H9 (cell line): ENCODE results near the gene PDE7B. TPM values are rescaled to one million over a fixed set of nuclear protein-coding genes. Genes with fewer than 3 reads are reported as not detected.

Experiments
- DNase-seq: peaks from one replicate; pipeline ENCODE4 v3.0.0-alpha.2; 2017
- H2AFZ ChIP-seq: one replicate; pipeline ENCODE4 v1.6.1; 2013; ENCODE audit warnings: mild to moderate bottlenecking, low read length, control low read depth, moderate library complexity
- H2AK5ac ChIP-seq: 2 replicates; pipeline ENCODE4 v1.6.1; 2013; ENCODE audit warnings: low read length, control low read depth, mixed read lengths; ENCODE audit not compliant: insufficient read length
- H2BK120ac ChIP-seq: one replicate; pipeline ENCODE4 v1.6.1; 2013; ENCODE audit warnings: low read depth, mild to moderate bottlenecking, low read length, control low read depth, inconsistent platforms; ENCODE audit not compliant: poor library complexity, severe bottlenecking
- H2BK12ac ChIP-seq: 2 replicates; pipeline ENCODE4 v1.6.1; 2013; ENCODE audit warnings: low read length, control low read depth, mixed read lengths, low read depth; ENCODE audit not compliant: insufficient read length
- H2BK15ac ChIP-seq: 2 replicates; pipeline ENCODE4 v1.6.1; 2013; ENCODE audit warnings: low read depth, low read length, control low read depth
- H2BK20ac ChIP-seq: one replicate; pipeline ENCODE4 v1.6.1; 2013; ENCODE audit warnings: low read depth, mild to moderate bottlenecking, low read length, control low read depth, inconsistent platforms; ENCODE audit not compliant: poor library complexity, severe bottlenecking
- H2BK5ac ChIP-seq: 2 replicates; pipeline ENCODE4 v1.6.1; 2013; ENCODE audit warnings: low read length, control low read depth, mixed read lengths; ENCODE audit not compliant: insufficient read length
- H3K14ac ChIP-seq: 2 replicates; pipeline ENCODE4 v1.6.1; 2013; ENCODE audit warnings: low read length, control low read depth; ENCODE audit not compliant: insufficient read depth
- H3K18ac ChIP-seq: 2 replicates; pipeline ENCODE4 v1.6.1; 2013; ENCODE audit warnings: low read depth, mild to moderate bottlenecking, mixed read lengths, low read length, control low read depth; ENCODE audit not compliant: insufficient read length
- H3K23ac ChIP-seq: 2 replicates; pipeline ENCODE4 v1.6.1; 2013; ENCODE audit warnings: low read length, control low read depth, mixed read lengths, low read depth; ENCODE audit not compliant: insufficient read length
- H3K23me2 ChIP-seq: 2 replicates; pipeline ENCODE4 v1.6.1; 2013; ENCODE audit warnings: low read depth, mild to moderate bottlenecking, mixed read lengths, low read length, control low read depth; ENCODE audit not compliant: insufficient read length, poor library complexity, severe bottlenecking
- H3K27ac ChIP-seq: 2 replicates; pipeline ENCODE4 v1.5.1; 2013; ENCODE audit warnings: low read length, control low read depth, mixed read lengths, low read depth; ENCODE audit not compliant: insufficient read length
- H3K27me3 ChIP-seq: 2 replicates; pipeline ENCODE4 v1.6.1; 2013; ENCODE audit warnings: low read length, control low read depth, inconsistent platforms; ENCODE audit not compliant: insufficient read depth
- H3K4ac ChIP-seq: 2 replicates; pipeline ENCODE4 v1.6.1; 2013; ENCODE audit warnings: low read depth, mild to moderate bottlenecking, control low read depth, inconsistent platforms, low read length, moderate library complexity
- H3K4me1 ChIP-seq: 2 replicates; pipeline ENCODE4 v1.6.1; 2013; ENCODE audit warnings: low read length, control low read depth, inconsistent platforms; ENCODE audit not compliant: insufficient read depth
- H3K4me2 ChIP-seq: 2 replicates; pipeline ENCODE4 v1.6.1; 2013; ENCODE audit warnings: low read length, control low read depth, mixed read lengths; ENCODE audit not compliant: insufficient read length, insufficient read depth
- H3K56ac ChIP-seq: 2 replicates; pipeline ENCODE4 v1.6.1; 2013; ENCODE audit warnings: low read depth, mild to moderate bottlenecking, mixed read lengths, low read length, control low read depth; ENCODE audit not compliant: insufficient read length
- H3K79me1 ChIP-seq: 2 replicates; pipeline ENCODE4 v1.6.1; 2013; ENCODE audit warnings: low read depth, mild to moderate bottlenecking, moderate library complexity, low read length, control low read depth, inconsistent platforms; ENCODE audit not compliant: insufficient read depth, poor library complexity, severe bottlenecking
- H3K79me2 ChIP-seq: 2 replicates; pipeline ENCODE4 v1.6.1; 2013; ENCODE audit warnings: low read length, control low read depth, inconsistent platforms; ENCODE audit not compliant: insufficient read depth
- H3K9ac ChIP-seq: 2 replicates; pipeline ENCODE4 v1.6.1; 2013; ENCODE audit warnings: low read length, control low read depth, mixed read lengths; ENCODE audit not compliant: insufficient read length; ENCODE audit errors: extremely low read depth
- H3K9me3 ChIP-seq: one replicate; pipeline ENCODE4 v1.6.1; 2013; ENCODE audit warnings: low read depth, low read length, inconsistent platforms; ENCODE audit not compliant: control insufficient read depth
- H3T11ph ChIP-seq: one replicate; pipeline ENCODE4 v1.6.1; 2013; ENCODE audit warnings: mild to moderate bottlenecking, low read length, control low read depth, inconsistent platforms
- H4K20me1 ChIP-seq: one replicate; pipeline ENCODE4 v1.6.1; 2013; ENCODE audit not compliant: control insufficient read depth, insufficient read length, insufficient read depth
- H4K5ac ChIP-seq: 2 replicates; pipeline ENCODE4 v1.6.1; 2013; ENCODE audit warnings: low read depth, mild to moderate bottlenecking, mixed read lengths, low read length, control low read depth; ENCODE audit not compliant: insufficient read length
- H4K8ac ChIP-seq: replicated peaks from 2 replicates; pipeline ENCODE4 v1.6.1; 2013; ENCODE audit warnings: low read length, control low read depth, mixed read lengths, low read depth; ENCODE audit not compliant: insufficient read length
- H4K91ac ChIP-seq: 2 replicates; pipeline ENCODE4 v1.6.1; 2013; ENCODE audit warnings: low read depth, mild to moderate bottlenecking, moderate library complexity, mixed read lengths, low read length, control low read depth; ENCODE audit not compliant: insufficient read length
- H3K27ac Mint-ChIP-seq, 3 experiments: 2 replicates in 2 of 3; 3 replicates in 1 of 3; pipeline ENCODE4 v1.8.0; 2020 to 2021; ENCODE audit warnings: mixed read lengths in 3 of 3, mild to moderate bottlenecking in 1 of 3, moderate library complexity in 1 of 3
- H3K27me3 Mint-ChIP-seq: 2 replicates; pipeline ENCODE4 v1.8.0; 2021; ENCODE audit warnings: low read depth, mild to moderate bottlenecking, moderate library complexity, mixed read lengths
- H3K36me3 Mint-ChIP-seq, 3 experiments: 2 replicates in 2 of 3; 3 replicates in 1 of 3; pipeline ENCODE4 v1.8.0; 2020 to 2021; ENCODE audit warnings: low read depth in 3 of 3, mixed read lengths in 3 of 3; ENCODE audit not compliant: insufficient read depth in 1 of 3
- H3K4me1 Mint-ChIP-seq, 2 experiments: 2 replicates each; pipeline ENCODE4 v1.8.0; 2020; ENCODE audit warnings: mixed read lengths in 2 of 2
- H3K4me3 Mint-ChIP-seq, 2 experiments: 2 replicates in 1 of 2; 3 replicates in 1 of 2; pipeline ENCODE4 v1.8.0; 2020 to 2021; ENCODE audit warnings: mild to moderate bottlenecking in 2 of 2, mixed read lengths in 2 of 2, moderate library complexity in 1 of 2
- H3K9me3 Mint-ChIP-seq, 2 experiments: 2 replicates in 1 of 2; 3 replicates in 1 of 2; pipeline ENCODE4 v1.8.0; 2020; ENCODE audit warnings: mild to moderate bottlenecking in 2 of 2, mixed read lengths in 2 of 2, moderate library complexity in 1 of 2
- CTCF ChIP-seq: fragments of 200-600 bp; sonication (generic); conservative IDR thresholded peaks from 3 replicates; pipeline ENCODE4 v1.8.0; 2021; ENCODE audit warnings: antibody characterized with exemption, mild to moderate bottlenecking
- WGBS: extraction: QIAGEN DNeasy Blood & Tissue Kit; methylation state at CpG from one replicate; pipeline ENCODE4 v1.1.7; 2013; ENCODE audit warnings: missing lambda C conversion rate, low lambda C conversion rate, mixed read lengths; ENCODE audit not compliant: insufficient read length; ENCODE audit errors: extremely low coverage; 5-methylcytosine and 5-hydroxymethylcytosine counted together
- total RNA-seq: library from RNA; stranded (reverse); gene quantifications from 2 replicates; pipeline ENCODE4 v1.2.1, GENCODE V29; 2021

Gene PDE7B
- total RNA-seq, 1 experiment from 2014 or later: not detected

DNA sequence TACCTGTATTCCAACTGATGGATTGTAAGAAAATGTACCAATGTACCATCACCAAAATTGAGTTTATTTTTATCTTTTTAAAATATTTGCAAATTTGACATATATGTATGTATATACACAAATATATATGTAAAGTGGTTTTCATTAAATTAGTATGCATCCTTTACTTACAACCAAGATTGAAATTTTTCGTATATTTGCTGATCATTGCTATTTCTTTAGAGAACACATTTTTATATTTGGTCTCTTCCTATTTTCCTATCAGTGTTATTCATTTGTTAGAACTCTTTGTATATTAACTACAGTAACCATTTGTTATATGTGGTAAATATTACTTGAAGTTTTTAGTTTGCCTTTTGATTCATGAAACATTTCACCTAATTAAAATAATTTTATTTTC is 324.4 kb downstream of the PDE7B start:
- Histone ChIP-seq H4K20me1 (no peaks in the 10 kb centered on the region), H4K8ac (no peak overlapping the region), H3K9me3 (no peaks in the 10 kb centered on the region), H3K79me2 (no peaks in the 10 kb centered on the region), H3K9ac (no peak overlapping the region), H2AFZ (no peak overlapping the region), H2BK5ac (no peak overlapping the region), H3K14ac (no peak overlapping the region), H3K27me3 (no peaks in the 10 kb centered on the region), H3K27ac (no peak overlapping the region), H3T11ph (no peak overlapping the region), H3K23ac (no peak overlapping the region), H2BK120ac (no peak overlapping the region), H3K4me1 (no peaks in the 10 kb centered on the region), H4K91ac (no peak overlapping the region), H2BK20ac (no peak overlapping the region), H3K56ac (no peak overlapping the region), H3K79me1 (no peaks in the 10 kb centered on the region), H2BK12ac (no peak overlapping the region), H4K5ac (no peak overlapping the region), H3K4me2 (no peak overlapping the region), H3K18ac (no peak overlapping the region), H3K4ac (no peak overlapping the region), H3K23me2 (no peaks in the 10 kb centered on the region), H2BK15ac (no peak overlapping the region), H2AK5ac (no peak overlapping the region)
- Mint-ChIP-seq H3K27me3 (no peaks in the 10 kb centered on the region), H3K9me3 (no peaks in the 10 kb centered on the region), H3K4me3 (no peak overlapping the region), H3K27ac (no peak overlapping the region), H3K36me3 (no peaks in the 10 kb centered on the region), H3K4me1 (no peaks in the 10 kb centered on the region)
- WGBS: no CpG with 5 or more reads among the region's 1 CpG
- DNase-seq: no peak
- TF ChIP-seq CTCF: no peak
